Tibial nerve (tissue), 4 donors: ENCODE data around the gene MRPL38. TPM values are rescaled to one million over a fixed set of nuclear protein-coding genes. Genes with fewer than 3 reads are reported as not detected.

Source experiments
- DNase-seq, 2 donors: peaks; one replicate each; pipeline ENCODE4 v3.0.0-alpha.2; 2019; ENCODE audit warnings: low spot score in 2 of 2
- H3K27ac ChIP-seq, 4 donors: fragments of 200-600 bp; sonication (generic) in 3 of 4; one replicate each; pipeline ENCODE4 v1.5.1; 2017 to 2019; ENCODE audit warnings: mild to moderate bottlenecking in 1 of 4
- H3K27me3 ChIP-seq, 2 donors: fragments of 200-600 bp; sonication (generic) in 1 of 2; one replicate each; pipeline versions ENCODE4 v1.5.1 to v1.6.0; 2017 to 2019
- H3K36me3 ChIP-seq, 3 donors: fragments of 200-600 bp; sonication (generic); one replicate each; pipeline ENCODE4 v1.5.1; 2018 to 2019
- H3K4me1 ChIP-seq, 4 donors: fragments of 200-600 bp; sonication (generic) in 3 of 4; one replicate each; pipeline ENCODE4 v1.5.1; 2017 to 2019
- H3K4me3 ChIP-seq, 4 donors: fragments of 200-600 bp; sonication (generic) in 3 of 4; one replicate each; pipeline ENCODE4 v1.5.1; 2017 to 2019; ENCODE audit warnings: mild to moderate bottlenecking in 1 of 4, moderate library complexity in 1 of 4
- H3K9me3 ChIP-seq, 4 donors: fragments of 200-600 bp; sonication (generic) in 3 of 4; one replicate each; pipeline ENCODE4 v1.5.1; 2017 to 2019
- EP300 ChIP-seq, 2 donors: sonication (generic); formaldehyde crosslinking; IDR thresholded peaks; one replicate each; pipeline ENCODE4 v1.6.1; 2017; ENCODE audit warnings: antibody characterized with exemption in 2 of 2, mild to moderate bottlenecking in 1 of 2
- POLR2A ChIP-seq, 2 donors: fragments of 450-650 bp; IDR thresholded peaks; one replicate each; pipeline ENCODE4 v1.6.1; 2017; ENCODE audit warnings: antibody characterized with exemption in 2 of 2, mild to moderate bottlenecking in 2 of 2, moderate library complexity in 2 of 2
- WGBS, 2 donors: methylation state at CpG; one replicate each; pipeline ENCODE4 v1.1.5; 2018; 5-methylcytosine and 5-hydroxymethylcytosine counted together
- total RNA-seq, 4 donors: library from RNA; depleted of rRNA; stranded (reverse); fragments of >200 nt; gene quantifications; one replicate each; pipeline ENCODE4 v1.1.0, GENCODE V29; 2016
- TF ChIP-seq, protein P1 (sequence below), 5 experiments: fragments of 200-600 bp in 3 of 5; fragments of 450-650 bp in 2 of 5; sonication (generic) in 3 of 5; IDR thresholded peaks; one replicate each; pipeline ENCODE4 v1.5.1; 2016 to 2019; ENCODE audit warnings: antibody characterized with exemption in 5 of 5, mild to moderate bottlenecking in 3 of 5, moderate library complexity in 2 of 5

MRPL38 gene
- total RNA-seq, 4 donors from 2014 or later: 56.8 to 118 (median 76.2) TPM

DNA sequence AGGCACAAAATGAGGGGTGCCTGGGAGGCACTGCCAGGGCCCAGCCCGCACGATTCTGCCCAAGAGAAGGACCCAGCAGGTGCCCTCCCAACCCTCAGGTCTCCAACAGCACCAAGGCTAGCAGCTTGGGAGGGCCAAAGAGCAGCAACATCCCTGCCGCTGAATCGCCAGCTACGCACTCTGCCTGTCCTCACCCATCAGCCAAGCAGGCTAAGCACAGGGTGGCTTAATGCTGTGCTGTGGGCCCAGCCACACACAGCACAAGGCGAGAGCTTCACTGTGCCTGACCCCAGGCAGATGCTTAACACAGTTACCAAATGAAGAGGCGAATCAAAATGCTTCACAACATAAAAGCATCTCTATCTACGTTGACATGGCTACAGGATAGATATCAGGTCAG, 10.6 kb upstream of the MRPL38 start:
- Histone ChIP-seq H3K27me3 (no peaks in the 10 kb centered on the region), H3K4me3 (no peak overlapping the region), H3K9me3 (no peaks in the 10 kb centered on the region), H3K4me1 (peaks cover 0 to 4% (median 0%) of the 10 kb centered on the region in 4 donors), H3K27ac (no peak overlapping the region), H3K36me3 (peaks cover 0 to 73% (median 0%) of the 10 kb centered on the region in 3 donors)
- no peak for TF ChIP-seq EP300 (IDR thresholded peaks at IDR 0.05)
- TF ChIP-seq, protein P1, sequence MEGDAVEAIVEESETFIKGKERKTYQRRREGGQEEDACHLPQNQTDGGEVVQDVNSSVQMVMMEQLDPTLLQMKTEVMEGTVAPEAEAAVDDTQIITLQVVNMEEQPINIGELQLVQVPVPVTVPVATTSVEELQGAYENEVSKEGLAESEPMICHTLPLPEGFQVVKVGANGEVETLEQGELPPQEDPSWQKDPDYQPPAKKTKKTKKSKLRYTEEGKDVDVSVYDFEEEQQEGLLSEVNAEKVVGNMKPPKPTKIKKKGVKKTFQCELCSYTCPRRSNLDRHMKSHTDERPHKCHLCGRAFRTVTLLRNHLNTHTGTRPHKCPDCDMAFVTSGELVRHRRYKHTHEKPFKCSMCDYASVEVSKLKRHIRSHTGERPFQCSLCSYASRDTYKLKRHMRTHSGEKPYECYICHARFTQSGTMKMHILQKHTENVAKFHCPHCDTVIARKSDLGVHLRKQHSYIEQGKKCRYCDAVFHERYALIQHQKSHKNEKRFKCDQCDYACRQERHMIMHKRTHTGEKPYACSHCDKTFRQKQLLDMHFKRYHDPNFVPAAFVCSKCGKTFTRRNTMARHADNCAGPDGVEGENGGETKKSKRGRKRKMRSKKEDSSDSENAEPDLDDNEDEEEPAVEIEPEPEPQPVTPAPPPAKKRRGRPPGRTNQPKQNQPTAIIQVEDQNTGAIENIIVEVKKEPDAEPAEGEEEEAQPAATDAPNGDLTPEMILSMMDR (IDR thresholded peaks at IDR 0.05): no peak
- no peak for TF ChIP-seq POLR2A (IDR thresholded peaks at IDR 0.05)
- 84 to 93% methylated on average over 6 to 7 of the region's 8 CpGs for WGBS, 2 donors
- DNase-seq: no peak

DNA sequence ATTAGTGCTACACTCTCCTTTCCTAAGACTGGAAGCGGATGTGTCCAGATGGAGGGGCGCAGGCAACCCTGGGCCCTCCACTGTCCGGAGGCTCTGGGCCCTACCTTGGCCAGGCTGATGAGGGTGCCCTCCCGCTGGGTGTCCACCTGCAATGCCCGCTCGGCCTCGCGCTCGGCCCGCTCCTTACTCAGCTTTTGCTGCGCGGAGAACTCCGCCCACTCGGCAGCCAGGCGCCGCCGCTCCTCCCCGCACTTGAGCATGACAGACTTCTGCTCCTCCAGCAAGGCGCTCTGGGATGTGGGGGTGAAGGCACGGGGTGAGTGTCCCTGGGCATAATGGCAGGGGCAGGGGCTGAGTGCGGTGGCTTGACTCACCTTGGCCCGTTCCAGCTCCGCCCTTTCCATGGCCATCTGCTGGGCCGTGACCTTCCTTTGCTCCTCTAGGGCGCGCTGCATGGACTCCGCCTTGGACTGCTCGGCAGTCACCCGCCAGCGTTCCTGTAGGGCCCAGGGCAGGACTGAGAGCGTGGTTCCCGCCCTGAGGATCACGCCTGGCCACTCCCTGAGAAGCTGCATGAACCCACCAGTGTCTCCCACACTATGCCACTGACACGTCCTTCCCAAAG, 10.1 kb upstream of the MRPL38 start:
- no peaks in the 10 kb centered on the region for H3K27me3 ChIP-seq
- 88 to 90% methylated on average over 27 to 32 of the region's 34 CpGs for WGBS, 2 donors
- peaks cover 0 to 68% (median 0%) of the 10 kb centered on the region in 3 donors for H3K36me3 ChIP-seq
- TF ChIP-seq EP300 (IDR thresholded peaks at IDR 0.05) (no peak), POLR2A (IDR thresholded peaks at IDR 0.05) (no peak)
- TF ChIP-seq, protein P1 (IDR thresholded peaks at IDR 0.05): no peak
- no peak overlapping the region for H3K4me3 ChIP-seq
- no peaks in the 10 kb centered on the region for H3K9me3 ChIP-seq
- no peak for DNase-seq
- peaks cover 0 to 9% (median 0%) of the 10 kb centered on the region in 4 donors for H3K4me1 ChIP-seq
- H3K27ac ChIP-seq: no peak overlapping the region

DNA sequence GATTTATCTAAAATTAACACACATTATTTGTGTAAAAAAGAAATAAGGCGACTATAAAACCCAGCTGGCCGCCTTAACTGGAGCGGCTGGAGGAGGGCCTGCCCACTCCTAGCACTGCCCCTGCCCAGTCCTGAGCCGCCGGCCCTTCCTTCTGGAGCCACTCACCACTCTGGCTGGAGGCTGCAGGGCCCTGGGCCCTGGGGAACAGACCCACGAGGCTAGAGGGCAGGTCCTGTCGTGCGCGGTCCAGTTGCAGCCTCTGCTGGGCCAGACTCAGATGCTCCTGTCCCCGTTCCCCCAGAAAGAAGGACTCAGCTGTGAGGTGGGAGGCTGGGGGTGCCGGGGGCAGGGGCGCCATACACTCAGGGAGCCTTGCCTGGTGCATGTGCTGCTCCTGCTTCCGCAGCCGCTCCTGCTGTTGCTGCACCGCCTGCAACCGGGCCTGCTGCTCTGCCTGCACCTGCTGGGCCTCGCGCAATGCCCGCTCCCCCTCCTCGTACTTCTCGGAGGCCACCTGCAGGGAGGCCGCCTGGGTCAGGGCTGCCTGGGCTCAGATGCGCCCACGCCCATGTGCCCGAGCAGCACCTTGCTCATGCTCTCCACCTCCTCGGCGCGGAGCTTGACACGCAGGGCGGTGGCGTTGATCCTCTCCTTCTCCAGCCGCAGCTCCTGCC, 9.0 kb upstream of the MRPL38 start:
- H3K9me3 ChIP-seq: no peaks in the 10 kb centered on the region
- TF ChIP-seq POLR2A (IDR thresholded peaks at IDR 0.05) (no peak), EP300 (IDR thresholded peaks at IDR 0.05) (no peak)
- TF ChIP-seq, protein P1 (IDR thresholded peaks at IDR 0.05): no peak
- H3K36me3 ChIP-seq: peaks cover 0 to 57% (median 0%) of the 10 kb centered on the region in 3 donors
- WGBS, 2 donors: 90% methylated on average over 13 to 32 of the region's 32 CpGs
- H3K27ac ChIP-seq: no peak overlapping the region
- DNase-seq: no peak
- H3K4me1 ChIP-seq: peaks cover 0 to 9% (median 0%) of the 10 kb centered on the region in 4 donors
- H3K4me3 ChIP-seq: no peak overlapping the region
- no peaks in the 10 kb centered on the region for H3K27me3 ChIP-seq

DNA sequence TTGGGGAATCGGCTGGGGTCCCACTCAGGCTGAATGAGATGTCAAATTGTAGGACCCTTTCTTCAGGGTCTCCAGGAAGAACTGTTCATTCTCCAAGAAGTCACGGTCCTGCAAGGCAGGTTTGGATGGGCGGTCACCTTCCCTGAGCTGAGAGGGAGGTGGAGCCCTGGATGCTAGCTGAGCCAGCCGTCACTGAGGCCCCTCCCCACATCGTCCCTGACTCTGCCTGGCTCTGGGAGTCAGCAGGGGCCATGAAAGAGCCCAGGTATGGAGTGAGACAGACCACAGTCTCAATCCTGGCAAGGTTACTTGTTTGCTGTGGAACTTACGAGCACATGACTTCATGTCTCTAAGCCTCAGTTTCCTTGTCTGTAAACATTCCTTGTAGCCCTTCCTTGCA, 6.0 kb upstream of the MRPL38 start:
- Histone ChIP-seq H3K27ac (no peak overlapping the region), H3K27me3 (no peaks in the 10 kb centered on the region), H3K9me3 (no peaks in the 10 kb centered on the region), H3K36me3 (peaks cover 0 to 38% (median 0%) of the 10 kb centered on the region in 3 donors), H3K4me3 (no peak overlapping the region), H3K4me1 (peaks cover 0 to 14% (median under 1%) of the 10 kb centered on the region in 4 donors)
- 58 to 74% methylated on average over 5 to 6 of the region's 6 CpGs for WGBS, 2 donors
- TF ChIP-seq POLR2A (IDR thresholded peaks at IDR 0.05): no peak
- TF ChIP-seq EP300 (IDR thresholded peaks at IDR 0.05): no peak
- TF ChIP-seq, protein P1 (IDR thresholded peaks at IDR 0.05): no peak
- no peak for DNase-seq

DNA sequence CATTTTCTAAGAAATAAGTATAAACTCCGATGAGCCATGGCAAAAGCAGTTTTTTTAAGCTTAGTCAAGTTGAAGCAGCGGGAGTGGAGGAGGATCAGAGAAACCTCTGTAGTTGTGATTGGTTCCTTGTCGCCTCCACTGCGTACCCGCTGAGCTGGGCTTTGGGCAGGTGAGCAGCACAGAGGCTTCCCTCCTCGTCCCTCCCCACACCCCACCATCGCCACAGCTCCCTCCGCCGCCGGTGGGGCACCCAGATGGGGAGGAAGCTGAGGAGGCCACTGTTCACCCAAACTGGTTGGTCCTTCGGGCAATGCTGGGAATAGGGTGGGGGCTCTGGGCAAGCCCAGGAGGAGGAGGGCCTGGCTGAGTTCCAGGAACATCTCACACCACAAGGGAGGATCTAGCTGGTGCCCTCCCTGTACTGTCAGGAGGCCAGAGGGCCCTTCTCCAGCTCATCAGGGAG, 5.2 kb upstream of the MRPL38 start:
- no peak overlapping the region for H3K27ac ChIP-seq
- no peaks in the 10 kb centered on the region for H3K9me3 ChIP-seq
- H3K27me3 ChIP-seq: no peaks in the 10 kb centered on the region
- 73 to 75% methylated on average over 11 of the region's 11 CpGs for WGBS, 2 donors
- TF ChIP-seq, protein P1 (IDR thresholded peaks at IDR 0.05): no peak
- TF ChIP-seq EP300 (IDR thresholded peaks at IDR 0.05) (no peak), POLR2A (IDR thresholded peaks at IDR 0.05) (no peak)
- no peak for DNase-seq
- peaks cover 0 to 20% (median 3%) of the 10 kb centered on the region in 4 donors for H3K4me1 ChIP-seq
- peaks cover 0 to 32% (median 0%) of the 10 kb centered on the region in 3 donors for H3K36me3 ChIP-seq
- no peak overlapping the region for H3K4me3 ChIP-seq
